Right ventricle myocardium superior (tissue), 1 donor: ENCODE data around the gene HDAC4. TPM values are rescaled to one million over a fixed set of nuclear protein-coding genes. Genes with fewer than 3 reads are reported as not detected.

Experiments
- ATAC-seq: fragments of 200-7000 bp; cut with Tn5 transposase; one replicate; pipeline ENCODE4 v1.9.1; 2020; ENCODE audit warnings: mild to moderate bottlenecking; ENCODE audit not compliant: poor library complexity
- DNase-seq: peaks from one replicate; pipeline ENCODE4 v3.0.0-alpha.2; 2020
- intact Hi-C: fragments of 100-400 bp; cut with DNase I; formaldehyde crosslinking; loops from one replicate; pipeline ENCODE4 v1.11.2; 2022
- total RNA-seq: library from RNA; stranded (reverse); fragmentation: NEBNext Ultra II Directional; extraction: Animal tissue kit (Norgen Biotek cat#: 25700); gene quantifications from one replicate; pipeline ENCODE4 v1.2.1, GENCODE V29; 2021
- donor health status: DM: no; HTN: yes; CAD: no; lungs with severe emphysema.

The HDAC4 gene
- total RNA-seq, 1 donor from 2014 or later = 24.9 TPM

DNA sequence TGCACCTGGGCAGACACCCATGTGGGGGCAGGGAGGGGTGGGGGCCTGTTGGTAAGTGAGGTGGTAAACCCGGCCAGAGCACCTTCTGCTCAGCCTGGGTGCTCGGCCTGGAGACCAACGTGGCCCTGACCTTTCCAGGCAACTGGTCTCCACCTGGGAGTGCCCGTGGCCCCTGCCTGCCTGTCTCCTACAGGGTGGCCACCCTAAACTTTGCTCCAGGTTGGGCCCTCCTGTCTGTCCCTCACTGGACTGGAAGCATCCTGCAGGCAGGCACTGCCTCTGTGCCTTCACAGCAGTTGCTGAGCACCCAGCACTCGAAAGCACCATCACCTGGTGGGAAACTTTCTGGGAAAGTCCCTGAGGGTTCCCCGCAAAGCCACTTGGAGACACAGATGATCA, 381.6 kb downstream of the HDAC4 start:
- DNase-seq (peak; percentile 18), ATAC-seq (no peak)
- intact Hi-C loops = no loop called here

DNA sequence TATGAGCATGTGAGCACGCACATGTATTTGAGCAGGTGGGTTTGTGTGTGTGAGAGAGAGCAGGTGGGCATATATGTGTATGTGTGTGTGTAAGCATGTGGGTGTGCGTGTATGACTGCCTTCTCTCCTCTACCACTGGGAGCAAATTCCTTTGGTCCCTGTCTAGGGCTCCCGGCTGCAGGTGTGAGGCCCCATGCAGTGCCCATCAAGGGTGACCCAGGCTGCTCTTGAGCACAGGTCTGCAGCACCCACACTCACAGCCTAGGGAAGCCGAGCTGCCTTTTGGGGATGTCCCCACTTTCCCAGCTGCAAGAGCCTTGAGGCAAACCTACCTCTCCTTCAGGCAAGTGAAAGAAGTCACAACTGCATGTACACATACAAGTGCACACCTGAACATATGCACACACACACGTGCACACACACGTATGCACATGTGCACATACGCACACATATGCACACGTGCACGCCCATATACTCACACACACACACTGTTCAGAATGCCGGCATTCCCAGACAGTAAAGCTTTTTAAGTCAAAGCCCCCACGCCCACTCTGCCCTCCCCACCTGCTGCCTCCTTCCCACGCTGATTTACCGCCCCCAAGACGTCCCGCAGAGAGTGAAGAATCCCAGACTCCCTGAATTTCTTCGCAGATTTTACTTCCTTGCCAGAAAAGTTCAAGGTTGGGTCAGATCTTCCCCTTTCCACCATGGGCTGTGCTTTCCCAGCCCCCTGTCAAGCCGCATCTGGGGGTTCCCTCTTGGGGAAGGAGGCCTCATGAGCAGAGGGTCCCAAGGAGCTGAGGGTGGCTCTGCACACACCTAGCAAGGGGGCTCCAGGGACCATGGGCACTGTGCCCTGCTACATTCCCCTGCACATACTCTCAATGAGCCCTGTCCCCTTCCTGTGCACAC, 382.3 kb downstream of the HDAC4 start:
- no peak for ATAC-seq
- intact Hi-C loops = no loop called here
- no peak for DNase-seq

DNA sequence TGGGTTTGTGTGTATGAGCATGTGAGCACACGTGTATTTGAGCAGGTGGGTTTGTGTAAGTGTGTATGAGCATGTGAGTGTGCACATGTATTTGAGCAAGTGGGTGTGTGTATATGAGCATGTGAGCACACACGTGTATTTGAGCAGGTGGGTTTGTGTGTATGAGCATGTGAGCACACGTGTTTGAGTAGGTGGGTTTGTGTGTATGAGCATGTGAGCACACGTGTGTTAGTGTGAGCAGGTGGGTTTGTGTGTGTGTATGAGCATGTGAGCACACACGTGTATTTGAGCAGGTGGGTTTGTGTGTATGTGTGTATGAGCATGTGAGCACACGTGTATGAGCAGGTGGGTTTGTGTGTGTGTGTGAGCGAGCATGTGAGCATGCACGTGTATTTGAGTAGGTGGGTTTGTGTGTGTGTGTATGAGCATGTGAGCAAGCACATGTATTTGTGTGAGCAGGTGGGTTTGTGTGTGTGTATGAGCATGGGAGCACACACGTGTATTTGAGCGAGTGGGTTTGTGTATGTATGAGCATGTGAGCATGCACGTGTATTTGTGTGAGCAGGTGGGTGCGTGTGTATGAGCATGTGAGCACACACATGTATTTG, 383.2 kb downstream of the HDAC4 start:
- intact Hi-C loops = no loop called here
- ATAC-seq = no peak
- DNase-seq = no peak

DNA sequence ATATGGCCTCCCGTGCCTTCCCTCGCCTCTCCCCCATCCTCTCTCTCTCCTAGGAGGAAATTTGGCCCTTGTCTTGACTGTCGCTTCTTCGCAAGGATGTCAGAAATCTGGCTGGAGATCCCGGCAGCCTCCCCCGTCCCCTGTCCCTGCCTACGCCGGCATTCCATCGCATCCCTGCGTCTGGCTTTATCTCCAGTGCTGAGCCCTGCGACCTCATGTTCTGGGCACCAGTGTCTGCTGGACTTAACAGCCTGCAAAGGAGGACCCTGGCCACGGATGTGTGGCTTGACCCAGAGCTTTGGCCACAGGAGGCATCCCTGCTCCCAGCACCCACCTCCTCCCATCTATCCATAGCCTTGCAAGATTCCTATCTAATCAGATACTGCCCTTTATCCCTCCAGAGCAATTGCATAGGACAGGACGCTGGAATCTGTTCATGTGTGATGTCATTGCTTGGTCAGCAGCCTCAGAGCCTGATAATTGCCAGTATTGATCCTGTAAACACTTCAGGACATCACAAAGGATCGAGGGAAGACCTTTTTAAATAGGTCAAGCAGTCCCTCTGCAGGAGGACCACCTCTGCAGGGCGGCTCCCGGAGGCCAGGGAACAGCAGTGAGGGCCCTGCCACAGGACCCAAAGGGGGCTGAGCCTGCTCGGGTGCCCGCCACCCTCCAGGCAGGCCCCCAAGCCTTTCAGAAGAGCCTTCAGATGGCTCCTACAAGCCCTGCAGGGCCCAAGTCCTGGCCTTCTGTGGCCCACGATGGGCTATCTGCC, 384.7 kb downstream of the HDAC4 start:
- no peak for ATAC-seq
- DNase-seq = peak; percentile 33
- intact Hi-C loops = no loop called here

DNA sequence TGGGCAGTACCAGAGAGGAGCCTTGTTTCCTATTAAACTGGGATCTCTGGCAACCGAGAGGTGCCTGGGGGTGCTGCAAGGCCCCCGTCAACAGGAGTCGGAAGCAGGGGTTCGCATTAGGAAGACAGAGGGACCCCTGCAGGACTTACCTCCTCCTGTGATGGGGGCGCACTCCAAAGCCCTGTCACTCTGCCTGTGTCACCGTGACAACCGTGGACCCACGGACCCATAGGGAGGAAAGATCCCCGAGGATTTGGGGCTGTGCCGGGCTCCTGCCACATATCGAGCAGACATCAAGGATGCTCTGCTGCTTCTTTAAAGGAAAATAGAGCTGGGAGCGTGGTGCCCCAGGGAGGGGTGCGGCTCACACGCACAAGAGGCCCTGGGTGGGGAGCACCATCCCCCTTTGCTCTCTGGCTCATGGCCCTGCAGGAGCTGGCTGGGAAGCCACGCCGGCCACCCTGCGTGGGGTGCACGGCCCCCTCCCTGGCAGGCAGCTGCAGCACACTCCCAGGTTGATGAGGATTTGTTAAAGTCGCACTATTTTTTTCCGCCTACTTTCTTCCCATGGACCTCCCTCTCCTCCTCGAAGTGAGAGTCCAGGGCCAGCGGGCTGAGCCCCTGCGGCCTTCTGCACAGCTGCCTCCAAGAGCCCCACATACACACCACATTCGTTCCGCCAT, 385.5 kb downstream of the HDAC4 start:
- DNase-seq = peak; percentile 12
- no peak for ATAC-seq
- intact Hi-C loops = no loop called here

DNA sequence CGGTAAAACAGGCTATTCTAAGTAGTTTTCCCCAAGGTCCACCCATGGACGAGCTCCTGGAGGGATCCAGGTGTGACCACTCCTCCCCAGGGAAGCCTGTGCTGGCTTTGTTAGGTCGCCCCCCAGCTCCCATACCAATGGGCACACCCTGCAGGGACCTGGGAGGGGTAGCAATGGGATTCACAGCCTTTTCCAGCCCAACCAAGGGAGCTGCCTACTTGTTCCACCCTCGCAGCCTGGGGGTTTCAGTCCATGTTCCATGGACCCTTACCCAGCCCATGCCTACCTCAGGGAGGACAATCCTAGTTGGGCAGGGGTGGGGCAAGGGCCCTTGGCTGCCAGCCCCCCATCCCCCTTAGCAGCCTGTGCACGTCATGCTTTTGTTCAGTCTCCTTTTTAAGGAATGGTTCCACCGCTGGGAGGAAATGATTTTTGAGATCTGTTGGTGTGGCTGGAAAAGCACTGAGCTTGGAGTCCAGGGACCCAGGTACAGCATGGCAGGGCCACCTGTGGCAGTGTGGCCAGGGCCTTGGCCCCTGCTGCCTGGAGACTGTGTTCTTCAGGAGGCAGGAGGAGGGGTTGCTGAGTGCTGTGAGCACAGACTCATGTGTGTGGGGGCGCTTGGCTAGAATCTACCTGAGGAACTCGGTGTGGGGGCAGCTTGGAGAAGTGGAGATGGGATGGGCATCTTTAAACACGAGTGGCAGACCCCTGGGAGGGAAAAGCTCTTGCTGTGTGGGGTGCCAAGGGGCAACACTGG, 386.2 kb downstream of the HDAC4 start:
- no peak for ATAC-seq
- DNase-seq = no peak

DNA sequence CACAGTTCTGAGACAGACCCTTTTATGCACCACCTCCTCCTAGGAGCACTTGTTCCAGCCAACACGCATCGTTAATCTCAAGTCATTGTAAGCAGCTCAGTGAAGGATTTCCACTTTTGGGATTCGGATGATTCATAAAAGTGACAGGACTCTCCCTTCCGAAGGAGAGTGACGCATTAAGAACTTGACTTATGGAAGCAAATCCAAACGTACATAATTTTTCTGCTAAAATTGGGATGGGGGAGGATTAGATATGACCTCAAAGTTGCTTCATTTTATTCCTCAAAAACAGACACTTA, 387.2 kb downstream of the HDAC4 start:
- intact Hi-C loops = no loop called here
- ATAC-seq (no peak), DNase-seq (no peak)

More for the DNA sequence above, 386.2 kb downstream of the HDAC4 start:
- intact Hi-C loops = no loop called here

DNA sequence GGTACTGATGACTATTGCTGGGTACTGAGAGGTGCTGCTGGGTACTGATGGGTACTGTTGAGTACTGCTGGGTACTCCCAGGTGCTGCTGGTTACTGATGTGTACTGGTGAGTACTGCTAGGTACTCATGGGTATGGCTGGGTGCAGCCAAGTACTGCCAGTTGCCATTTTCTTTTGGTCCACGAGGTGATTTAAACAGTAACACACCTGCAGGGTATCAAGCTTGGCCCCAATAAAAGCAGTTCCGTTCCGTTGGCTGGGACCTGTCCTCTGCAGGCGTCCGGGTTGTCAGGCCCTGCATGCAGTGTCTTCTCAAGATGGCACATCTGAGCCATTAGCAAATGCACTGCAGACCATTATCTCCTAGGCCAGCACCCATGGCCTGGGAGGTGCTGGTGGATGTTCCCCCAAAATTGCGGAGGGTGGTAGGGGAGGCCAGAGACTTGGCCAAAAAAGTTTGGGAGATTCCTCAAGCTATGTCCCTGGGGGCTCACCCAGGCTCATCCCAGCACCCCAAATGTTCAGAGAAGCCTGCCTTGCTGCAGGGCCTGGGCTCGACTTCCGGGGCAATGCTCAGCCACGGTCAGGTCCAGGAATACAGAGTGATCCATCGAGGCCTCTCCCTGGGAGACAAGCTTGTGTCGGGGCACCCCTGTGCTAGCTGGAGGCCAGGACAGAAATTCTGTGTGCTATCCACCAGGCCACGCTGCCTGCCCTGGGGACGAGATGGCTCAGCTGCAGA, 387.7 kb downstream of the HDAC4 start:
- ATAC-seq (no peak), DNase-seq (no peak)
- intact Hi-C loops = no loop called here

DNA sequence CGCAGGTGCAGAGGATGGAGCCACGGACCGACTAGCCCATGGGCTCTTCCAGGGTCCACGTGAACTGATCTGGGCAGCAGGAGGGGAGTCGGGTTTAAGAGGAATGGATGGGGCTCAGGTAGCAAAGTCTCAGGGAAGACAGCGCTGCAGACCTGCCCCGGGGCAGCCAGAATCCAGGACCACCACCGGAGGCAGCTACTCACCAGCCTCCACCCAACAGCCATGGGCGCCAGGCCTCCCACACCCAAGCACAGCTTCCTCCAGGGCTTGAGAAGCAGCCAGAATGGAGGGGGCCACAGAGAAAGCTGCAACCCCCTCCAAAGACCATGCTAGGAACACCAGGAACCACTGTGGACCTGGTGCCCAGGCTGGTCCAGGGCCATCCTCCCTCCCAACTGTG, 388.6 kb downstream of the HDAC4 start:
- no peak for DNase-seq
- ATAC-seq = no peak
- intact Hi-C loops = no loop called here

DNA sequence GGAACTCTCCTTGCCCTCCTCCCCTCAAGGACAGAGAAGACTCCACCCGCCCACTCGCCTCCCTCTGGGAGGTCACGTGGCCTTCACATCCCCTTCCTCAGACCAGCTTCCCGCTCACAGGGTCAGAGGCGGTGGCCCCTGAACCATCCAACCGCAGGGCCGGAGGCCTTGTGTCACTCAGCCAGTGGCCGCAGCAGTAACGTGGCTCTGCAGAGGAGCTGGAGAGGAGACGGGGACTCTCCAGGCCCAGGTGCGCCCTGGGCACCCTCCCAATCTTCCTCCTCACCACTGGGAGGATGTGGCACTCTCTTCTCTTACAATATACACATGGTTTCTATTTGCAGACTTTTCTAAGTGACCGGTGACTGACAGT, 391.2 kb downstream of the HDAC4 start:
- intact Hi-C loops = no loop called here
- no peak for DNase-seq
- no peak for ATAC-seq

DNA sequence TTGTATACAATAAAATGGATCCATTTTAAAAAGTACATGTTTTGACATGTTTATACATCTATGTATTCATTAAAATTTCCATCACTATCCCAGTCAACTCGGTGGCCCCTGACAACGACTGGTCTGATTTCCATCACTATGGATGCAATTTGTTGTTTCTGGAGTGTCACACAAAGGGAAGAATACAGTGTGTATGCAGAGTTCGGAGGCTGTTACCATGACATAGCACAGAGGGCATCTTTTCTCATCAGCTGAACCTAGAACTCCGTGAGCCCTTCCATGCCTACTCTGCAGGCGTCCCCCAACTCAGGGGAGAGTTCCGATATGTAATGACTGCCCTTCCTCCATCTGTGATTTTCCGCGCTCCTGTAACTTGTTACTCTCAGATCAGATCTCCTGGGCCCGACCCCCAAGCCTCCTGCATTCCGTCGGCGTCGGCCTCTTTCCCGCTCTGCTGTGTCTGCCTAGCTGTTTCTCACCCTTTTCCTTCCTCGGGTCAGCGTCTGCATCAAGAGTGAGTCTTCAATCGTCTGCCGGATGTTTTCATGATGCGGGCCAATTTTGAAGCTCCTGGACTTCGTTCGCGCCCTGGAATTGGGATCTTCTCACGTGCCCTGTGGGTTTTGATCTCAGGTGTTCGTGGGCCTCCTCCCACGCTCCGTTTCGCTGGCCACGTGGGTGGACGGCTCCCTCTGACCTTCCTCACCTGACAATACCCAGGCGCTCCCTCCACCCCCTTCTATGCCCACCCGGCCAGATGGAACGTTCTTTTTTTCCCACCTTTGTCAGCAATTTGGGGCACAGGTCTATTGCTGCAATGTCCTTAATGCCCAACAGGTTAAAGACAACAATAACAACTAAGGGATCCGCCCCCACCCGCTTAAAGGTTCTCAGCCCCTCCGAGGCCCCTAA, 391.9 kb downstream of the HDAC4 start:
- ATAC-seq = no peak
- intact Hi-C loops = no loop called here
- no peak for DNase-seq

DNA sequence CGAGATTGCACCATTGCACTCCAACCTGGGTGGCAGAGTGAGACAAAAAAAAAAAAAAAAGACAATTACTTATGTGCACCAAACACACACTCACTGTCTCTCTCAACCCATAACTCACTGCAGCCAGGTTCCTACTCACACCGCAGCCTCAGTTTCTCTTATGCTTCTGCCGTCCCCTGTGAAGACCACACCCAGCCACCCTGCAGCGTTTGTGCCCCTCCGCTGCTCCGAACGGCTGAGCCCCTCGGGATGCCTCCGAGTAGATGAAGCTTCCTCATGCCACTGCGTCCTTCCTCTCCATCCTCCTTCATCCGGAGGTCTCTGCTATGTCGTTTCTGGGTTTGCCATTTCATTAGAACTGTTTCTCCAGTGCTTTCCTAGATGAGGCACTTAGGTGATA, 392.8 kb downstream of the HDAC4 start:
- ATAC-seq = no peak
- DNase-seq = no peak
- intact Hi-C loops = no loop called here

DNA sequence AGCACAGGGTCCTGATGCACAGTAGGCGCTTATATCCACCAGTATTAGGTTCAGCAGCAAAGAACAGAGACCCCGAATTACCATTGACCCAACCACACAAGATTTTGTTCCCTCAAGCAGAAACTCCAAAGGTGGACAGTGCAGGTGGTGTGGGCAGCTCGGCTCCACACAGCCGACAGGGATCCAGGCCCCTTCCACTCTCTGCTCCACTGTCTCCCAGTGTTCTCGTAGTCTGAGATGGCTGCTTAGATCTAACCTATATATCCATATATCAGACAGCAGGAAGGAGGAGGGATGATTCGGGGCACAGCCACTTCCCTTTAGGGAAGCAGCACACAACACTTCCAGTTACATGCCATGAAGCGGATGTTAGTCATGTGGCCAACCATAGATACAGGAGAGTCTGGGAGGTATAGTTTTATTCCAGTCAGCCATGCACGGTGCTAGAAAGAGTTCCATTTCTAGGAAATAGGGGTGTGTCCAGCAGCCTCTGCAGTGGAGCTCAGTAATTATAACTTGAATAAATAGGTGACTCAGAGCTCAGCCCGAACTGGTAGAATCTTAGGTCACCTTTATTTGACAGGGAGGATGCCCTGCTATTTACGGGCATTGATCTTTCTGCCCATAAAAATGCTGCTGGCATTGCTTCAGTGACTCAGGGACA, 394.1 kb downstream of the HDAC4 start:
- ATAC-seq = no peak
- intact Hi-C loops = no loop called here
- DNase-seq = no peak

DNA sequence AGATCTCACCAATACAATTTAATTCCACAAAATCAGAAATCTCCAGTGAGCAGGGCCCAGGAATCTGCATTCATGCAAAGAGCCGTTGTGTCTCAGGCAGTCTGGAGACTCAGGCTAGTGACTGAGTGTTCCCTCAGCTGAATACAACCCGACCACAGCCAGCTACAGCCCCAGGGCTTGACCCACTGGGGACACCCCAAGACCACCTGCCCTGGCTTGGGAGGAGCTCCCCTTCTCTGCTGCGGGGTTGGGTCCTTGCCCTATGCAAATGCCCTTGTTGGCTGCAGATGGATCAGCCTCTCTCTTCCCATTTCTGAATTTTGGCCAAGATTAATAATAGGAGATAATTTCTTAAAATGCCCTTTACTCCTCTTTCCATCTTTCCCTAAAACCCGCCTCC, 395.2 kb downstream of the HDAC4 start:
- intact Hi-C loops = no loop called here
- no peak for DNase-seq
- no peak for ATAC-seq

DNA sequence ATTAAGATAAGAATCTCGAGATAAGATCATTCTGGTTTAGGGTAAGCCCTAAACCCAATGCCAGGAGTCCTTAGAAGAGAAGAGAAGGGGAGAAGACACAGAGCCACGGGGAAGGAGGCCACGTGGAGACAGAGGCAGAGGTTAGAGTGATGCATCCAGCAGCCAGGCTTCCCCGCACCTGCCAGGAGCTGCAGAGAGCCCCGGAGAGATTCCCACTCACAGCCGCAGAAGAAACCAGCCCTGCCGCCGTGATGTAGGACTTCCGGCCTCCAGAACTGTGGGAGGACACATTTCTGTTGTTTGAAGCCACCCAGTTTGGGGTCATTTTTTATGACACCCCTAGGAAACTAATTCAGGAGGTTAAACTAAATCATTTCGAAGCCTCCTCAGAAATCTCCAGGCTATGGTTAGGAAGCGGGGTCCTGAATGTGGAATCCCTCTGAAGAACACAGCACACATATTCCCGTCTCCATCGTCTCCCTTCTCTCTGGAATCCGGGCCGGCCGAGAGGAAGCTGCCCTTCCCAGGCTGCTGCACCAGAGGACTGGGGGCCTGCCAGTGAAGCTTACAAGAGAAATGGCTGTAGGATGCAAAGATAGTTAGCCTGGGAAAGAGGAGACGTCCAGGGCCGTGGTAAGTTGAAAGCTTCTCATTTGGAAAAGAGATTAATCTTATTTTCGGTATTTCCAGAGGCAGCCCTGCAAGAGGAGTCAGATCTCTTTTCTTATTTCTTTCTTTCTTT, 396.4 kb downstream of the HDAC4 start:
- DNase-seq (no peak), ATAC-seq (no peak)
- intact Hi-C loops = no loop called here
